Trophoblast cell (in vitro differentiated cells and primary cell): Measurements from ENCODE around the gene CD300C.
"Not testable (repeated sequence)": the region's sequence is repeated elsewhere in the genome, so short reads cannot be mapped to it uniquely, and the experiment has no call there.

Experiments
- DNase-seq, 2 donors: peaks; one replicate each; pipeline ENCODE4 v3.0.0-alpha.2; 2016
- H2AFZ ChIP-seq: 2 replicates; pipeline ENCODE4 v1.6.1; 2013; ENCODE audit warnings: low read length, moderate library complexity, mild to moderate bottlenecking; ENCODE audit not compliant: insufficient read depth, poor library complexity
- H2AK5ac ChIP-seq: 2 replicates; pipeline ENCODE4 v1.6.1; 2013; ENCODE audit warnings: mild to moderate bottlenecking, low read length
- H2BK120ac ChIP-seq: 2 replicates; pipeline ENCODE4 v1.6.1; 2013; ENCODE audit warnings: low read length, mild to moderate bottlenecking, moderate library complexity; ENCODE audit not compliant: insufficient read depth, poor library complexity
- H2BK12ac ChIP-seq: 2 replicates; pipeline ENCODE4 v1.6.1; 2013; ENCODE audit warnings: mild to moderate bottlenecking, low read length, moderate library complexity
- H2BK5ac ChIP-seq: 2 replicates; pipeline ENCODE4 v1.6.1; 2013; ENCODE audit warnings: low read length, low read depth, moderate library complexity, mild to moderate bottlenecking; ENCODE audit not compliant: poor library complexity
- H3K14ac ChIP-seq: 2 replicates; pipeline ENCODE4 v1.6.1; 2013; ENCODE audit warnings: mild to moderate bottlenecking, low read length
- H3K18ac ChIP-seq: 2 replicates; pipeline ENCODE4 v1.6.1; 2013; ENCODE audit warnings: mild to moderate bottlenecking, low read length
- H3K23ac ChIP-seq: 2 replicates; pipeline ENCODE4 v1.6.1; 2013; ENCODE audit warnings: low read length
- H3K27ac ChIP-seq: 2 replicates; pipeline ENCODE4 v1.5.1; 2013; ENCODE audit warnings: low read depth, mild to moderate bottlenecking, inconsistent platforms, low read length, moderate library complexity
- H3K27me3 ChIP-seq: 2 replicates; pipeline ENCODE4 v1.6.1; 2013; ENCODE audit warnings: inconsistent platforms, mild to moderate bottlenecking, low read length, moderate library complexity; ENCODE audit not compliant: insufficient read depth
- H3K36me3 ChIP-seq, 2 experiments: 1 replicate in 1 of 2; 2 replicates in 1 of 2; pipeline ENCODE4 v1.6.1; 2013; ENCODE audit warnings: low read length in 2 of 2, mild to moderate bottlenecking in 2 of 2, moderate library complexity in 1 of 2; ENCODE audit not compliant: insufficient read depth in 2 of 2, control insufficient read depth in 1 of 2
- H3K4ac ChIP-seq: 2 replicates; pipeline ENCODE4 v1.6.1; 2013; ENCODE audit warnings: low read depth, mild to moderate bottlenecking, low read length, moderate library complexity
- H3K4me1 ChIP-seq, 2 experiments: 1 replicate in 1 of 2; 2 replicates in 1 of 2; pipeline ENCODE4 v1.6.1; 2013; ENCODE audit warnings: low read length in 2 of 2, mild to moderate bottlenecking in 2 of 2, moderate library complexity in 1 of 2; ENCODE audit not compliant: insufficient read depth in 2 of 2, control insufficient read depth in 1 of 2
- H3K4me2 ChIP-seq: 2 replicates; pipeline ENCODE4 v1.6.1; 2013; ENCODE audit warnings: inconsistent platforms, mild to moderate bottlenecking, low read length, moderate library complexity
- H3K4me3 ChIP-seq: 2 replicates; pipeline ENCODE4 v1.5.1; 2013; ENCODE audit warnings: mild to moderate bottlenecking, low read depth, low read length, inconsistent platforms
- H3K79me1 ChIP-seq: one replicate; pipeline ENCODE4 v1.6.1; 2013; ENCODE audit warnings: low read length
- H3K79me2 ChIP-seq: 2 replicates; pipeline ENCODE4 v1.6.1; 2013; ENCODE audit warnings: low read length, mild to moderate bottlenecking; ENCODE audit not compliant: control insufficient read depth, insufficient read depth, poor library complexity
- H3K9ac ChIP-seq: 2 replicates; pipeline ENCODE4 v1.6.1; 2013; ENCODE audit warnings: mild to moderate bottlenecking, low read length
- H3K9me3 ChIP-seq: 2 replicates; pipeline ENCODE4 v1.6.1; 2013; ENCODE audit warnings: low read depth, mild to moderate bottlenecking, control low read depth, inconsistent platforms, low read length; ENCODE audit not compliant: insufficient read depth
- H4K12ac ChIP-seq: 2 replicates; pipeline ENCODE4 v1.6.1; 2013; ENCODE audit warnings: low read depth, mild to moderate bottlenecking, low read length, moderate library complexity
- H4K8ac ChIP-seq: 2 replicates; pipeline ENCODE4 v1.6.1; 2013; ENCODE audit warnings: low read depth, mild to moderate bottlenecking, low read length, moderate library complexity
- H4K91ac ChIP-seq: one replicate; pipeline ENCODE4 v1.6.1; 2013; ENCODE audit warnings: low read depth, mild to moderate bottlenecking, low read length, moderate library complexity
- WGBS: extraction: QIAGEN DNeasy Blood & Tissue Kit; methylation state at CpG from one replicate; pipeline ENCODE4 v1.1.7; 2013; ENCODE audit warnings: missing lambda C conversion rate; ENCODE audit not compliant: insufficient read length, insufficient coverage; ENCODE audit errors: extremely low coverage; 5-methylcytosine and 5-hydroxymethylcytosine counted together

Gene CD300C

DNA sequence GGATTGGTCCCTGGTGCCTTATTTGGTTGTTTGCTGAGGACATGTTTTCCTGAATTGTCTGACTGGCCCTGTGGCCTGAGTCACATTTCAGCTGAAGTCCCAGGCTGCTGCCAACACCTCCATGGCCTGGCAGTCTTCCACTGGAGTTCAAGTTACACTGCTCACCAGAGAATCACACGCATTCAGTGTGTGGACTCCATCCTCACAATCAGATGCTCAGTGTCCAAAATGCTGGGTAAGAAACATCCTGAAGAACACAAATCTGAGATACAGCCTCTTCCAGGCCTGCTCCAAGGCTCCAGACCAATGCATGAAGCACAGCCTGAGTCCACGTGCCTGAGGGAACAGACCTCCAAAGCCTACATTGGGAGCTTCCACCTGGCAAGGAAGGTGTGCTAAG, 33.9 kb downstream of the CD300C start:
- Histone ChIP-seq H2AK5ac (no peak overlapping the region), H3K4me2 (no peak overlapping the region), H3K9ac (no peak overlapping the region), H3K23ac (no peak overlapping the region), H4K8ac (no peak overlapping the region), H4K91ac (no peak overlapping the region), H3K14ac (no peak overlapping the region), H3K79me2 (no peaks in the 10 kb centered on the region), H3K27ac (no peak overlapping the region), H3K4ac (no peak overlapping the region), H3K36me3 (no peaks in the 10 kb centered on the region), H3K27me3 (no peaks in the 10 kb centered on the region), H2BK5ac (no peak overlapping the region), H4K12ac (no peak overlapping the region), H3K9me3 (peaks cover 15% of the 10 kb centered on the region), H2BK12ac (no peak overlapping the region), H2AFZ (no peak overlapping the region), H2BK120ac (no peak overlapping the region), H3K18ac (no peak overlapping the region), H3K4me1 (no peaks in the 10 kb centered on the region), H3K4me3 (no peak overlapping the region), H3K79me1 (no peaks in the 10 kb centered on the region)
- DNase-seq, result no peak
- no CpG with 5 or more reads among the region's 2 CpGs for WGBS

GRCh38 chr17:74508156-74508555, 37.8 kb downstream of the CD300C start:
- H2AFZ ChIP-seq, result no peak overlapping the region
- no peak overlapping the region for H4K91ac ChIP-seq
- no peaks in the 10 kb centered on the region for H3K9me3 ChIP-seq
- no peak overlapping the region for H2BK120ac ChIP-seq
- no peak overlapping the region for H4K8ac ChIP-seq
- no peak overlapping the region for H3K27ac ChIP-seq
- H2BK12ac ChIP-seq, result no peak overlapping the region
- no peaks in the 10 kb centered on the region for H3K36me3 ChIP-seq
- H2AK5ac ChIP-seq, result no peak overlapping the region
- no peak overlapping the region for H2BK5ac ChIP-seq
- H3K14ac ChIP-seq, result no peak overlapping the region
- H3K23ac ChIP-seq, result no peak overlapping the region
- no peak overlapping the region for H4K12ac ChIP-seq
- no peaks in the 10 kb centered on the region for H3K79me2 ChIP-seq
- H3K79me1 ChIP-seq, result no peaks in the 10 kb centered on the region
- no peak overlapping the region for H3K4me2 ChIP-seq
- no peak overlapping the region for H3K4me3 ChIP-seq
- no peak overlapping the region for H3K18ac ChIP-seq
- H3K4me1 ChIP-seq, result no peaks in the 10 kb centered on the region
- no peak overlapping the region for H3K4ac ChIP-seq
- no peak for DNase-seq
- no peak overlapping the region for H3K9ac ChIP-seq
- H3K27me3 ChIP-seq, result no peaks in the 10 kb centered on the region

GRCh38 chr17:74503949-74504348, 42.0 kb downstream of the CD300C start:
- H3K9ac ChIP-seq, H3K4ac ChIP-seq, H4K12ac ChIP-seq, H3K14ac ChIP-seq, H3K4me1 ChIP-seq, H3K9me3 ChIP-seq, H2AK5ac ChIP-seq, H3K36me3 ChIP-seq, H3K27ac ChIP-seq, H2BK120ac ChIP-seq, H3K23ac ChIP-seq, H2BK12ac ChIP-seq, H2BK5ac ChIP-seq, H3K4me2 ChIP-seq, DNase-seq, H3K79me1 ChIP-seq, H3K18ac ChIP-seq, H4K8ac ChIP-seq, H3K27me3 ChIP-seq, H2AFZ ChIP-seq, H3K4me3 ChIP-seq, H3K79me2 ChIP-seq, H4K91ac ChIP-seq: not testable (repeated sequence)
- no CpG with 5 or more reads among the region's 5 CpGs for WGBS

DNA sequence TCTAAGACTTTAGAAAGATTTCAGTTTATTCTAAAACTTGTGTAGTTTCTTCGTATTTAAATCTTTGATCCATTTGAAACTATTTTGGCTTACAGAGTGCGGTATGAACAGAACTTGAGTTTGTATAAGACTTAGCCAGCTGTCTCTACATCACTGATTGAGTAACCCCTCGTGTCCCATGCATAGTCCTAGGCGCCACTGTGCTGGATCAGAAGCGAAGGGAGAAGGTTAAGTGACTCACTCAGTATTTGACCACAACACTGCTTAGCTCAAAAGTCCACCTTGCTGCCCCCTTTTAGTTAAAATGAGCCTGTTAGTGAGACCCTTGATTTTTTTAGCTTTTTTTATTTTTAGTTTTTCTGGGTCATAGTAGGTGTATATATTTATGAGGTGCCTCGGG, 43.1 kb downstream of the CD300C start:
- DNase-seq, result no peak
- Histone ChIP-seq H2AK5ac (no peak overlapping the region), H3K27me3 (no peaks in the 10 kb centered on the region), H2AFZ (no peak overlapping the region), H3K23ac (no peak overlapping the region), H3K79me1 (no peaks in the 10 kb centered on the region), H2BK12ac (no peak overlapping the region), H4K12ac (no peak overlapping the region), H3K27ac (no peak overlapping the region), H3K18ac (no peak overlapping the region), H2BK120ac (no peak overlapping the region), H3K4me2 (no peak overlapping the region), H3K9me3 (peaks cover 1% of the 10 kb centered on the region), H4K8ac (no peak overlapping the region), H3K14ac (no peak overlapping the region), H3K9ac (peak overlapping the region; percentile 5), H2BK5ac (no peak overlapping the region), H3K79me2 (no peaks in the 10 kb centered on the region), H3K4me1 (no peaks in the 10 kb centered on the region), H3K36me3 (no peaks in the 10 kb centered on the region), H4K91ac (no peak overlapping the region), H3K4me3 (no peak overlapping the region), H3K4ac (no peak overlapping the region)
- WGBS, result no CpG with 5 or more reads among the region's 6 CpGs

GRCh38 chr17:74499992-74500391, 45.9 kb downstream of the CD300C start:
- H3K9me3 ChIP-seq, result peaks cover 1% of the 10 kb centered on the region
- no peak for DNase-seq
- no peaks in the 10 kb centered on the region for H3K4me1 ChIP-seq
- H3K27me3 ChIP-seq, result no peaks in the 10 kb centered on the region
- H2BK5ac ChIP-seq, result no peak overlapping the region
- H3K36me3 ChIP-seq, result no peaks in the 10 kb centered on the region
- H2AK5ac ChIP-seq, result no peak overlapping the region
- no peak overlapping the region for H2BK120ac ChIP-seq
- H3K79me2 ChIP-seq, result no peaks in the 10 kb centered on the region
- no peak overlapping the region for H4K8ac ChIP-seq
- H3K18ac ChIP-seq, result no peak overlapping the region
- no CpG with 5 or more reads among the region's 3 CpGs for WGBS
- no peak overlapping the region for H3K27ac ChIP-seq
- no peak overlapping the region for H3K4ac ChIP-seq
- H3K4me3 ChIP-seq, result no peak overlapping the region
- no peak overlapping the region for H4K12ac ChIP-seq
- no peak overlapping the region for H3K23ac ChIP-seq
- H2AFZ ChIP-seq, result no peak overlapping the region
- no peak overlapping the region for H3K14ac ChIP-seq
- H3K4me2 ChIP-seq, result no peak overlapping the region
- no peaks in the 10 kb centered on the region for H3K79me1 ChIP-seq
- no peak overlapping the region for H3K9ac ChIP-seq
- H2BK12ac ChIP-seq, result no peak overlapping the region
- H4K91ac ChIP-seq, result no peak overlapping the region
